HepG2 (cell line): Measurements from ENCODE around the gene STRADA. TPM values are rescaled to one million over a fixed set of nuclear protein-coding genes. Genes with fewer than 3 reads are reported as not detected.
A peak's percentile ranks its signal among the peaks of the same experiment; 100 is the strongest.

ENCODE experiments used
- FOXA3 ChIP-seq: IDR thresholded peaks from 2 replicates; pipeline ENCODE4 v1.6.1; 2016; ENCODE audit warnings: missing genetic modification reagents, missing compliant biosample characterization
- HNF4A ChIP-seq: sonication (generic); formaldehyde crosslinking; IDR thresholded peaks from 2 replicates; pipeline ENCODE4 v1.4.0; 2020; ENCODE audit warnings: missing genetic modification reagents
- MIXL1 ChIP-seq: IDR thresholded peaks from 2 replicates; pipeline ENCODE4 v1.6.1; 2016
- NFIC ChIP-seq: IDR thresholded peaks from 2 replicates; pipeline ENCODE4 v1.6.1; 2012; ENCODE audit warnings: mild to moderate bottlenecking, low read length, inconsistent platforms
- NR2F6 ChIP-seq, 2 experiments: IDR thresholded peaks; 2 replicates each; pipeline ENCODE4 v1.6.1; 2016; ENCODE audit warnings: antibody characterized with exemption in 1 of 2, mild to moderate bottlenecking in 1 of 2
- REST ChIP-seq, 2 experiments: IDR thresholded peaks; 2 replicates each; pipeline ENCODE4 v1.6.1; 2011 to 2012; ENCODE audit warnings: low read length in 2 of 2, borderline replicate concordance in 1 of 2, low read depth in 1 of 2, mild to moderate bottlenecking in 1 of 2, moderate library complexity in 1 of 2
- SUZ12 ChIP-seq: fragments of 150-350 bp; IDR thresholded peaks from 2 replicates; pipeline ENCODE4 v1.6.1; 2014; ENCODE audit warnings: low read depth, low read length
- USF2 ChIP-seq, 2 experiments: sonication (generic) in 1 of 2; formaldehyde crosslinking in 1 of 2; IDR thresholded peaks; 2 replicates each; pipeline versions ENCODE4 v1.5.1 to v1.6.1; 2011 to 2020; ENCODE audit warnings: borderline replicate concordance in 1 of 2, low read depth in 1 of 2, low read length in 1 of 2, mild to moderate bottlenecking in 1 of 2, missing genetic modification reagents in 1 of 2, moderate library complexity in 1 of 2
- ZC3H13 ChIP-seq: sonication (generic); formaldehyde crosslinking; IDR thresholded peaks from 2 replicates; pipeline ENCODE4 v1.8.1; 2023; ENCODE audit warnings: mild to moderate bottlenecking, missing genetic modification reagents, moderate library complexity
- ZNF556 ChIP-seq: sonication (generic); formaldehyde crosslinking; IDR thresholded peaks from 2 replicates; pipeline ENCODE4 v1.4.0; 2020; ENCODE audit warnings: mild to moderate bottlenecking, missing genetic modification reagents, borderline replicate concordance
- ZNF687 ChIP-seq: sonication (generic); formaldehyde crosslinking; IDR thresholded peaks from 2 replicates; pipeline ENCODE4 v1.5.1; 2020; ENCODE audit warnings: mild to moderate bottlenecking, missing genetic modification reagents, moderate library complexity
- ZNF724P ChIP-seq: sonication (generic); formaldehyde crosslinking; IDR thresholded peaks from 2 replicates; pipeline ENCODE4 v1.8.0; 2022; ENCODE audit warnings: missing genetic modification reagents, borderline replicate concordance
- polyA plus RNA-seq, 8 experiments: library from polyadenylated mRNA; depleted of rRNA in 3 of 8; stranded (reverse) in 7 of 8; unstranded in 1 of 8; fragments of >200 nt; fragmentation: Illumina TruSeq in 4 of 8; extraction: Trizol in 4 of 8; gene quantifications; 2 replicates each; pipeline versions ENCODE4 v1.2.1 to v1.2.3, GENCODE V29; 2011 to 2016; ENCODE audit warnings: low read depth in 4 of 8, missing spikeins in 1 of 8, mixed read lengths in 1 of 8; ENCODE audit not compliant: insufficient read depth in 1 of 8
- total RNA-seq, 5 experiments: library from RNA; depleted of rRNA; stranded (reverse); fragments of >200 nt; fragmentation: Illumina TruSeq; extraction: Trizol; gene quantifications; 2 replicates each; pipeline ENCODE4 v1.2.3, GENCODE V29; 2016; ENCODE audit warnings: low read depth in 1 of 5
- TF ChIP-seq, protein P1 (sequence below): sonication (generic); formaldehyde crosslinking; IDR thresholded peaks from 2 replicates; pipeline ENCODE4 v1.4.0; 2020; ENCODE audit warnings: mild to moderate bottlenecking, missing genetic modification reagents
- TF ChIP-seq, protein P2 (sequence below): sonication (generic); formaldehyde crosslinking; IDR thresholded peaks from 2 replicates; pipeline ENCODE4 v1.8.0; 2022; ENCODE audit warnings: low read depth, missing genetic modification reagents
- TF ChIP-seq, protein P3 (sequence below): sonication (generic); formaldehyde crosslinking; IDR thresholded peaks from 2 replicates; pipeline ENCODE4 v1.8.0; 2022; ENCODE audit warnings: mild to moderate bottlenecking, missing genetic modification reagents, moderate library complexity

The STRADA gene
- total and polyA plus RNA-seq, 2 of the 13 experiments (the other 11 are each of a cell fraction or from before 2014, with no cell fraction given): 17.6 to 17.9 TPM

DNA sequence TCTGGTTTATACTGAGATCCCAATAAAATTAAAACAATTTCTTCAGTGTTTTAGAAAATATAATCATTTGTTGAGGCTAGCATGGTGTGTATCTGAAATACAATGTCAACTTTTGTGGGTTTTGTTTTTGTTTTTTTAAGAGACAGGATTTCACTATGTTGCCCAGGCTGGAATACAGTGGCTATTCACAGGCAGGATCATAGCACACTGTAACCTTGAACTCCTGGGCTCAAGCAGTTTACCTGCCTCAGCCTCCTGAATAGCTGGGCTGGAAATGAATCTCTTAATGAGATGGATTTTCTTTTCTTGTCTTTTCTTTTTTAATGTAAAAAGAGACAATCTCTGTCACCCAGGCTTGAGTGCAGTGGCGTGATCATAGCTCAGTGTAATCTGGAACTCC is 44.5 kb upstream of the STRADA start (continued):
- TF ChIP-seq, protein P1, sequence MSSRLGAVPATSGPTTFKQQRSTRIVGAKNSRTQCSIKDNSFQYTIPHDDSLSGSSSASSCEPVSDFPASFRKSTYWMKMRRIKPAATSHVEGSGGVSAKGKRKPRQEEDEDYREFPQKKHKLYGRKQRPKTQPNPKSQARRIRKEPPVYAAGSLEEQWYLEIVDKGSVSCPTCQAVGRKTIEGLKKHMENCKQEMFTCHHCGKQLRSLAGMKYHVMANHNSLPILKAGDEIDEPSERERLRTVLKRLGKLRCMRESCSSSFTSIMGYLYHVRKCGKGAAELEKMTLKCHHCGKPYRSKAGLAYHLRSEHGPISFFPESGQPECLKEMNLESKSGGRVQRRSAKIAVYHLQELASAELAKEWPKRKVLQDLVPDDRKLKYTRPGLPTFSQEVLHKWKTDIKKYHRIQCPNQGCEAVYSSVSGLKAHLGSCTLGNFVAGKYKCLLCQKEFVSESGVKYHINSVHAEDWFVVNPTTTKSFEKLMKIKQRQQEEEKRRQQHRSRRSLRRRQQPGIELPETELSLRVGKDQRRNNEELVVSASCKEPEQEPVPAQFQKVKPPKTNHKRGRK: no peak
- TF ChIP-seq ZNF724P (CRISPR knock-in tag) (no peak), USF2 (IDR thresholded peaks at IDR 0.05; ENCODE audit: low read depth, low read length) (no peak), USF2 (CRISPR knock-in tag; IDR thresholded peaks at IDR 0.05; ENCODE audit: borderline replicate concordance) (no peak), HNF4A (peak; percentile 71), SUZ12 (no peak), ZC3H13 (CRISPR knock-in tag) (no peak), REST (IDR thresholded peaks at IDR 0.05; ENCODE audit: borderline replicate concordance in 1 of 2, low read depth in 1 of 2, low read length in 2 of 2) (no peak), FOXA3 (peak; percentile 62; the same call in 1 of the 2 replicates), MIXL1 (CRISPR knock-in tag) (0 out of 2 replicates have a peak, but pooled peaks have one; percentile 49), ZNF556 (CRISPR knock-in tag) (no peak), NR2F6 (IDR thresholded peaks at IDR 0.05) (no peak), NR2F6 (CRISPR knock-in tag; IDR thresholded peaks at IDR 0.05) (peak; percentile 31; the same call in 1 of the 2 replicates), NFIC (no peak), ZNF687 (CRISPR knock-in tag) (no peak)
- TF ChIP-seq, protein P2, sequence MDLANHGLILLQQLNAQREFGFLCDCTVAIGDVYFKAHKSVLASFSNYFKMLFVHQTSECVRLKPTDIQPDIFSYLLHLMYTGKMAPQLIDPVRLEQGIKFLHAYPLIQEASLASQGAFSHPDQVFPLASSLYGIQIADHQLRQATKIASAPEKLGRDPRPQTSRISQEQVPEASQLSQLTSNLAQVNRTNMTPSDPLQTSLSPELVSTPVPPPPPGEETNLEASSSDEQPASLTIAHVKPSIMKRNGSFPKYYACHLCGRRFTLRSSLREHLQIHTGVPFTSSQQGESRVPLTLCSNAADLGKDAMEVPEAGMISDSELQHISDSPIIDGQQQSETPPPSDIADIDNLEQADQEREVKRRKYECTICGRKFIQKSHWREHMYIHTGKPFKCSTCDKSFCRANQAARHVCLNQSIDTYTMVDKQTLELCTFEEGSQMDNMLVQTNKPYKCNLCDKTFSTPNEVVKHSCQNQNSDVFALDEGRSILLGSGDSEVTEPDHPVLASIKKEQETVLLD (CRISPR knock-in tag): no peak
- TF ChIP-seq, protein P3, sequence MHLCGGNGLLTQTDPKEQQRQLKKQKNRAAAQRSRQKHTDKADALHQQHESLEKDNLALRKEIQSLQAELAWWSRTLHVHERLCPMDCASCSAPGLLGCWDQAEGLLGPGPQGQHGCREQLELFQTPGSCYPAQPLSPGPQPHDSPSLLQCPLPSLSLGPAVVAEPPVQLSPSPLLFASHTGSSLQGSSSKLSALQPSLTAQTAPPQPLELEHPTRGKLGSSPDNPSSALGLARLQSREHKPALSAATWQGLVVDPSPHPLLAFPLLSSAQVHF (CRISPR knock-in tag): no peak
